ENCODE data around the gene SF1.

The SF1 gene

GRCh38 chr11:64800303-64801157 lies 22.2 kb upstream of the SF1 start:
- H3K4me1 ChIP-seq (ENCODE audit: control insufficient read depth in 1 of 2, insufficient read depth in 2 of 2, low read length in 2 of 2), result peaks cover 5 to 27% of the 10 kb centered on the region in 2 donors
- peaks cover 2 to 38% of the 10 kb centered on the region in 2 donors for H3K36me3 ChIP-seq (ENCODE audit: control insufficient read depth in 1 of 2, insufficient read depth in 2 of 2, low read length in 2 of 2)
- H3K27me3 ChIP-seq (ENCODE audit: low read depth, low read length), result no peaks in the 10 kb centered on the region
- no peak overlapping the region for H3K4me3 ChIP-seq (ENCODE audit: low read depth in 1 of 2, low read length in 2 of 2)
- H3K9me3 ChIP-seq (ENCODE audit: control insufficient read depth in 1 of 2, low read length in 2 of 2), result no peaks in the 10 kb centered on the region
- no peak overlapping the region for H3K27ac ChIP-seq (ENCODE audit: low read length)

- Histone ChIP-seq H3K27ac (ENCODE audit: low read length) (no peak overlapping the region), H3K4me1 (ENCODE audit: control insufficient read depth in 1 of 2, insufficient read depth in 2 of 2, low read length in 2 of 2) (peaks cover 5 to 26% of the 10 kb centered on the region in 2 donors), H3K27me3 (ENCODE audit: low read depth, low read length) (no peaks in the 10 kb centered on the region), H3K4me3 (ENCODE audit: low read depth in 1 of 2, low read length in 2 of 2) (no peak overlapping the region), H3K36me3 (ENCODE audit: control insufficient read depth in 1 of 2, insufficient read depth in 2 of 2, low read length in 2 of 2) (peaks cover 0 to 30% of the 10 kb centered on the region in 2 donors), H3K9me3 (ENCODE audit: control insufficient read depth in 1 of 2, low read length in 2 of 2) (no peaks in the 10 kb centered on the region)
Observed at GRCh38 chr11:64799623-64800302, 21.4 kb upstream of the SF1 start.

- Histone ChIP-seq H3K4me3 (ENCODE audit: low read depth in 1 of 2, low read length in 2 of 2) (no peak overlapping the region), H3K27ac (ENCODE audit: low read length) (no peak overlapping the region), H3K36me3 (ENCODE audit: control insufficient read depth in 1 of 2, insufficient read depth in 2 of 2, low read length in 2 of 2) (peaks cover 0 to 25% of the 10 kb centered on the region in 2 donors), H3K9me3 (ENCODE audit: control insufficient read depth in 1 of 2, low read length in 2 of 2) (no peaks in the 10 kb centered on the region), H3K4me1 (ENCODE audit: control insufficient read depth in 1 of 2, insufficient read depth in 2 of 2, low read length in 2 of 2) (peaks cover 5 to 21% of the 10 kb centered on the region in 2 donors), H3K27me3 (ENCODE audit: low read depth, low read length) (no peaks in the 10 kb centered on the region)
Observed at GRCh38 chr11:64799256-64799622, 20.9 kb upstream of the SF1 start.

- Histone ChIP-seq H3K9me3 (ENCODE audit: control insufficient read depth in 1 of 2, low read length in 2 of 2) (no peaks in the 10 kb centered on the region), H3K27ac (ENCODE audit: low read length) (no peak overlapping the region), H3K36me3 (ENCODE audit: control insufficient read depth in 1 of 2, insufficient read depth in 2 of 2, low read length in 2 of 2) (peaks cover 0 to 32% of the 10 kb centered on the region in 2 donors), H3K27me3 (ENCODE audit: low read depth, low read length) (no peaks in the 10 kb centered on the region), H3K4me1 (ENCODE audit: control insufficient read depth in 1 of 2, insufficient read depth in 2 of 2, low read length in 2 of 2) (peaks cover 0 to 5% of the 10 kb centered on the region in 2 donors), H3K4me3 (ENCODE audit: low read depth in 1 of 2, low read length in 2 of 2) (no peak overlapping the region)
Observed at GRCh38 chr11:64796757-64797541, 18.6 kb upstream of the SF1 start.

- Histone ChIP-seq H3K27me3 (ENCODE audit: low read depth, low read length) (no peaks in the 10 kb centered on the region), H3K9me3 (ENCODE audit: control insufficient read depth in 1 of 2, low read length in 2 of 2) (no peaks in the 10 kb centered on the region), H3K4me1 (ENCODE audit: control insufficient read depth in 1 of 2, insufficient read depth in 2 of 2, low read length in 2 of 2) (no peaks in the 10 kb centered on the region), H3K4me3 (ENCODE audit: low read depth in 1 of 2, low read length in 2 of 2) (no peak overlapping the region), H3K36me3 (ENCODE audit: control insufficient read depth in 1 of 2, insufficient read depth in 2 of 2, low read length in 2 of 2) (peaks cover 0 to 39% of the 10 kb centered on the region in 2 donors), H3K27ac (ENCODE audit: low read length) (no peak overlapping the region)
Observed at GRCh38 chr11:64796047-64796756, 17.9 kb upstream of the SF1 start.

- H3K9me3 ChIP-seq (ENCODE audit: control insufficient read depth in 1 of 2, low read length in 2 of 2), result no peaks in the 10 kb centered on the region
- peaks cover 3 to 47% of the 10 kb centered on the region in 2 donors for H3K36me3 ChIP-seq (ENCODE audit: control insufficient read depth in 1 of 2, insufficient read depth in 2 of 2, low read length in 2 of 2)
- H3K27me3 ChIP-seq (ENCODE audit: low read depth, low read length), result no peaks in the 10 kb centered on the region
- no peaks in the 10 kb centered on the region for H3K4me1 ChIP-seq (ENCODE audit: control insufficient read depth in 1 of 2, insufficient read depth in 2 of 2, low read length in 2 of 2)
- no peak overlapping the region for H3K4me3 ChIP-seq (ENCODE audit: low read depth in 1 of 2, low read length in 2 of 2)
- no peak overlapping the region for H3K27ac ChIP-seq (ENCODE audit: low read length)
Observed at GRCh38 chr11:64794526-64794925, 16.2 kb upstream of the SF1 start.

- H3K9me3 ChIP-seq (ENCODE audit: control insufficient read depth in 1 of 2, low read length in 2 of 2), result no peaks in the 10 kb centered on the region
- H3K36me3 ChIP-seq (ENCODE audit: control insufficient read depth in 1 of 2, insufficient read depth in 2 of 2, low read length in 2 of 2), result peaks cover 3 to 53% of the 10 kb centered on the region in 2 donors
- H3K27ac ChIP-seq (ENCODE audit: low read length), result no peak overlapping the region
- H3K27me3 ChIP-seq (ENCODE audit: low read depth, low read length), result no peaks in the 10 kb centered on the region
- H3K4me1 ChIP-seq (ENCODE audit: control insufficient read depth in 1 of 2, insufficient read depth in 2 of 2, low read length in 2 of 2), result no peaks in the 10 kb centered on the region
- H3K4me3 ChIP-seq (ENCODE audit: low read depth in 1 of 2, low read length in 2 of 2), result no peak overlapping the region
Observed at GRCh38 chr11:64793271-64794160, 15.2 kb upstream of the SF1 start.

- Histone ChIP-seq H3K27me3 (ENCODE audit: low read depth, low read length) (no peaks in the 10 kb centered on the region), H3K36me3 (ENCODE audit: control insufficient read depth in 1 of 2, insufficient read depth in 2 of 2, low read length in 2 of 2) (peaks cover 3 to 52% of the 10 kb centered on the region in 2 donors), H3K4me3 (ENCODE audit: low read depth in 1 of 2, low read length in 2 of 2) (no peak overlapping the region), H3K27ac (ENCODE audit: low read length) (no peak overlapping the region), H3K9me3 (ENCODE audit: control insufficient read depth in 1 of 2, low read length in 2 of 2) (no peaks in the 10 kb centered on the region), H3K4me1 (ENCODE audit: control insufficient read depth in 1 of 2, insufficient read depth in 2 of 2, low read length in 2 of 2) (peaks cover 3 to 4% of the 10 kb centered on the region in 2 donors)
Observed at GRCh38 chr11:64792482-64792881, 14.1 kb upstream of the SF1 start.

GRCh38 chr11:64791781-64792291 lies 13.5 kb upstream of the SF1 start:
- Histone ChIP-seq H3K9me3 (ENCODE audit: control insufficient read depth in 1 of 2, low read length in 2 of 2) (no peaks in the 10 kb centered on the region), H3K4me3 (ENCODE audit: low read depth in 1 of 2, low read length in 2 of 2) (no peak overlapping the region), H3K36me3 (ENCODE audit: control insufficient read depth in 1 of 2, insufficient read depth in 2 of 2, low read length in 2 of 2) (peaks cover 3 to 46% of the 10 kb centered on the region in 2 donors), H3K27ac (ENCODE audit: low read length) (no peak overlapping the region), H3K27me3 (ENCODE audit: low read depth, low read length) (no peaks in the 10 kb centered on the region), H3K4me1 (ENCODE audit: control insufficient read depth in 1 of 2, insufficient read depth in 2 of 2, low read length in 2 of 2) (peaks cover 3 to 5% of the 10 kb centered on the region in 2 donors)
